Prostate gland (tissue), 2 donors: ENCODE measurements around the gene HOXA13. TPM values are rescaled to one million over a fixed set of nuclear protein-coding genes. Genes with fewer than 3 reads are reported as not detected.

ENCODE experiments used
- DNase-seq: peaks from one replicate; pipeline ENCODE4 v3.0.0-alpha.2; 2019; ENCODE audit warnings: low spot score
- H3K27ac ChIP-seq, 2 donors: fragments of 200-600 bp; sonication (generic); 2 replicates each; pipeline ENCODE4 v1.5.1; 2017 to 2019
- H3K27me3 ChIP-seq: fragments of 200-600 bp; sonication (generic); replicated peaks from 2 replicates; pipeline ENCODE4 v1.5.1; 2019; ENCODE audit not compliant: insufficient read depth
- H3K36me3 ChIP-seq, 2 donors: fragments of 200-600 bp; sonication (generic); 1 replicate in 1 of 2; 2 replicates in 1 of 2; pipeline versions ENCODE4 v1.5.1 to v1.8.1; 2017 to 2019
- H3K4me1 ChIP-seq: fragments of 200-600 bp; sonication (generic); replicated peaks from 2 replicates; pipeline ENCODE4 v1.5.1; 2019
- H3K4me3 ChIP-seq, 2 donors: fragments of 200-600 bp; sonication (generic); 2 replicates each; pipeline ENCODE4 v1.5.1; 2017 to 2019
- H3K9me3 ChIP-seq: fragments of 200-600 bp; sonication (generic); 2 replicates; pipeline ENCODE4 v1.5.1; 2017
- CTCF ChIP-seq, 4 experiments: fragments of 200-600 bp in 2 of 4; fragments of 450-650 bp in 2 of 4; sonication (generic) in 2 of 4; IDR thresholded peaks; 1 replicate in 3 of 4; 2 replicates in 1 of 4; pipeline ENCODE4 v1.5.1; 2016 to 2019; ENCODE audit warnings: antibody characterized with exemption in 4 of 4, mild to moderate bottlenecking in 2 of 4, moderate library complexity in 2 of 4
- POLR2A ChIP-seq: fragments of 450-650 bp; IDR thresholded peaks from one replicate; pipeline ENCODE4 v1.6.1; 2016; ENCODE audit warnings: antibody characterized with exemption, mild to moderate bottlenecking
- POLR2AphosphoS5 ChIP-seq: sonication (generic); formaldehyde crosslinking; IDR thresholded peaks from one replicate; pipeline ENCODE4 v1.6.1; 2017; ENCODE audit warnings: antibody characterized with exemption
- WGBS: methylation state at CpG from one replicate; pipeline ENCODE4 v1.1.5; 2018; 5-methylcytosine and 5-hydroxymethylcytosine counted together
- intact Hi-C: fragments of 100-400 bp; cut with DNase I; formaldehyde crosslinking; loops from one replicate; pipeline ENCODE4 v1.14.2; 2022
- total RNA-seq, 2 donors: library from RNA; depleted of rRNA; stranded (reverse); fragments of >200 nt; gene quantifications; one replicate each; pipeline ENCODE4 v1.1.0, GENCODE V29; 2016

Gene HOXA13
- total RNA-seq, 2 donors from 2014 or later = 19.1 to 50.4 TPM

GRCh38 chr7:27211084-27211446, 11.2 kb upstream of the HOXA13 start:
- TF ChIP-seq POLR2A (no peak), POLR2AphosphoS5 (no peak), CTCF (IDR thresholded peaks at IDR 0.05) (no peak)
- WGBS = 90% methylated on average over 1 of the region's 1 CpG
- Histone ChIP-seq H3K4me1 (peaks cover 8% of the 10 kb centered on the region), H3K36me3 (no peaks in the 10 kb centered on the region), H3K4me3 (peak overlapping the region in 1 of 2 donors; percentile 11), H3K27me3 (no peaks in the 10 kb centered on the region), H3K27ac (peak overlapping the region; percentile 34 to 96), H3K9me3 (no peaks in the 10 kb centered on the region)
- DNase-seq = no peak
- intact Hi-C loops = loop anchor here (2.0 to 5.0 kb wide), 3 partner anchors 366 to 562 kb away; partner anchors contain the start of gene HIBADH

- Histone ChIP-seq H3K4me3 (peak overlapping the region; percentile 11 to 26), H3K27ac (peak overlapping the region; percentile 34 to 96), H3K36me3 (no peaks in the 10 kb centered on the region), H3K9me3 (no peaks in the 10 kb centered on the region), H3K4me1 (peaks cover 8% of the 10 kb centered on the region), H3K27me3 (no peaks in the 10 kb centered on the region)
- intact Hi-C loops = loop anchor here (2.0 to 5.0 kb wide), 3 partner anchors 367 to 562 kb away; partner anchors contain the start of gene HIBADH
- 10% methylated on average over 32 of the region's 32 CpGs for WGBS
- DNase-seq = peak; percentile 64
- TF ChIP-seq POLR2A = no peak
- TF ChIP-seq CTCF (IDR thresholded peaks at IDR 0.05) = peak; percentile 51 to 85 (median 73)
Measured at GRCh38 chr7:27210441-27211083, 10.7 kb upstream of the HOXA13 start.

GRCh38 chr7:27209933-27210440, 10.1 kb upstream of the HOXA13 start:
- Histone ChIP-seq H3K9me3 (no peaks in the 10 kb centered on the region), H3K4me3 (no peak overlapping the region), H3K4me1 (peaks cover 8% of the 10 kb centered on the region), H3K27ac (peak overlapping the region; percentile 34 to 96), H3K36me3 (no peaks in the 10 kb centered on the region), H3K27me3 (no peaks in the 10 kb centered on the region)
- intact Hi-C loops = loop anchor here (2.0 to 10.0 kb wide), 5 partner anchors 367 to 715 kb away; partner anchors contain the start of gene HIBADH
- TF ChIP-seq POLR2A (no peak), POLR2AphosphoS5 (no peak), CTCF (IDR thresholded peaks at IDR 0.05) (no peak)
- DNase-seq = no peak
- WGBS = 65% methylated on average over 11 of the region's 11 CpGs

GRCh38 chr7:27208998-27209397, 9.1 kb upstream of the HOXA13 start:
- TF ChIP-seq CTCF (IDR thresholded peaks at IDR 0.05) (no peak), POLR2A (no peak), POLR2AphosphoS5 (no peak)
- H3K9me3 ChIP-seq = no peaks in the 10 kb centered on the region
- intact Hi-C loops = loop anchor here (5.0 to 10.0 kb wide), 2 partner anchors 393 to 716 kb away; no protein-coding TSS in a partner anchor
- WGBS = 83% methylated on average over 4 of the region's 4 CpGs
- peaks cover 8% of the 10 kb centered on the region for H3K4me1 ChIP-seq
- H3K27me3 ChIP-seq = no peaks in the 10 kb centered on the region
- H3K27ac ChIP-seq = peak overlapping the region; percentile 96 to 97
- DNase-seq = no peak
- H3K36me3 ChIP-seq = no peaks in the 10 kb centered on the region
- H3K4me3 ChIP-seq = no peak overlapping the region
